Stimulated activated CD8-positive, alpha-beta memory T cell treated with anti-CD3 and anti-CD28 coated beads, Interleukin-12 subunit alpha, Interleukin-12 subunit beta, amount 100 ng/mL, for 24 hours (primary cell): Measurements from ENCODE around the gene HNRNPU.

Experiments used
- DNase-seq: peaks from one replicate; pipeline ENCODE4 v3.0.0-alpha.2; 2020; ENCODE audit errors: extremely low read depth

HNRNPU gene

GRCh38 chr1:244862699-244863490 is 1.4 kb downstream of the HNRNPU start:
- peak; percentile 95 for DNase-seq

- DNase-seq: no peak
Observed at GRCh38 chr1:244862354-244862698, 2.0 kb downstream of the HNRNPU start.

DNA sequence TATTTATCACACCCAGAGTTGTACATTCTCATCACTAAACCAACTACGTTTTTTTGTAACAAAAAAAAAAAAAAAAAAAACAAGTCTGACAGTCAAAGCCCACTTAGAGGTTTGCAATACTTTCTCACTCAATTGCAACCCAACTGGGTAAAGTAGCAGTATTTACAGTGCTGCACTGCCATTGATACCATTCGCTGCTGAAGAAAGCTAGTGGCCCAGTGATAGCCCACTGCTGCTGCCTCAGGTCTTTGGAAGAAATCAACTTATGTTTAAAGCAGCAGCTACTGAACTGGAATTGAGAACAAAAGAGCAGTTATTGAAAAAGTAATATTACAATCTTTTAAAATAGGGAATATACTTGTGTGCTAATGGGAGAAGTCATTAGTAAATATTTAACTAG is 2.7 kb downstream of the HNRNPU start:
- no peak for DNase-seq

- no peak for DNase-seq
Observed at GRCh38 chr1:244860914-244861610, 3.3 kb downstream of the HNRNPU start.

- DNase-seq: no peak
Observed at GRCh38 chr1:244860078-244860477, 4.3 kb downstream of the HNRNPU start.

DNA sequence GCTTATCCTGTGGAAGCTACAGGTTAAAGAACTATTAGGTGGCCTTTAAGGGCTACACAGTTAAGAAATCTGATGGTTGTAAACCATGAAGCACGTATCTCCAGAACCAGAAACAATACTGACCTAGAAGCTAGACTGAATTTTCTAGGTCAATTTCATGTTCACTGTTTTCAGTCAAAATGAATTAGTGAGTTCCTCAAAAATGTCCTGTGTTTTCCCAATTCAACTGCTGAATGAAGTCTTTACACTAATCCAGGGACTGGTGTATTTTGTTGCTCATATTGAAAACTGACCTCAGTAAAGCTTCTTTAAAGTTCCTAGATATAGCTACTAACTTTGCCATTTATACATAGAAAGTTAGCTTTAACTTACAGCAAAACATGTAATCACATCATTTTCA is 6.0 kb downstream of the HNRNPU start:
- DNase-seq: no peak

- no peak for DNase-seq
Observed at GRCh38 chr1:244857761-244858160, 6.6 kb downstream of the HNRNPU start.

GRCh38 chr1:244854865-244855578 is 9.3 kb downstream of the HNRNPU start:
- DNase-seq: no peak

GRCh38 chr1:244854166-244854565 is 10.2 kb downstream of the HNRNPU start:
- DNase-seq: no peak

DNA sequence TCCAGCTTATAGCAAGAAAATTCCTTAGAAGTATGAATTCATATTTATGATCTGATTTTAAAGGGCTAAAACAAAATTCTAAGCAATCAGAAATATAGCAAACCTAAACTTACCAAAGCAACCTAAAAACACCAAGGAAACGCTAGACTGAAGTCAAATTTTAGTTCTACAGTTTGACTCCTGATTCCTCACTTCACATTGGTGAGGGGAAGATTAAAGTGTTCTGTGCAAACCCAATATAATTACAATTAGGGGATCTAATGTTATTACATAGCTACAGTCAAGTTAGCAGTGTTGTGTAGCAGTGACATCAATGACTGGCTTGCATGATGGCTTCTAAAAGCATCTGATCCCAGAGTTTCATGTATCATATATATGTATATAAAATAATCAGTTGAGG is 11.6 kb downstream of the HNRNPU start:
- no peak for DNase-seq

DNA sequence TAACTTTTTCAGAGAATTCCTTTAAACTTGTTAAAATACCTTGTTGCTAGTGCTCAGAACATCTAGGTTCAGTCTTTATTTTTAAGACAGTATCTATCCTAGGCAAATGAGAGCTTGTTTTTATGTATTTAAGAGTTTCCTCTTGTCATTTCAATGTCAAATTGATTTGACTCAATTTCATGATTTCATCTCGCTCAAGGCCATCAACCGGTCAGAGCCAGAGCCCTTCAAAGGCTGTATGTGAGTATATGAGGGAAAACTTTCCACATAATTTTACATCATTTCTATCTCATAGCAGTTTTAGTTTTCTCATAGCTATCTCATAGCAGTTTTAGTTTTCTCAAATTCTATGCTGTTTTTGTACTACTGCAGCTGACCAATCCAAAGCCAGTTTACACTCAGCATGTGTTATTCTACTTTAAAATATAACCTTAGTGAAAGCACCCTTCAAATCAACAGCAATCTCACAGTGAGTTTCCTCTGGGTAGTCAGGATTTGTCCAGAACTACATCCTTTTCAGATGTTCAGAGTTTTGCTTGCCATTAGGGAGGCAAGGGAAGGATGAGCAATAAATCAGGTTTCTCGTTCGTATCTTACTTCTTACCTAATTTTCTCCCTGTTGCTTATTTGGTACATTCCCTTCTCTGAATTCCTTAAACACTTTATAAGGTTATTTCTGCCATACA is 12.7 kb downstream of the HNRNPU start:
- no peak for DNase-seq

GRCh38 chr1:244850896-244851295 is 13.4 kb downstream of the HNRNPU start:
- DNase-seq: no peak

DNA sequence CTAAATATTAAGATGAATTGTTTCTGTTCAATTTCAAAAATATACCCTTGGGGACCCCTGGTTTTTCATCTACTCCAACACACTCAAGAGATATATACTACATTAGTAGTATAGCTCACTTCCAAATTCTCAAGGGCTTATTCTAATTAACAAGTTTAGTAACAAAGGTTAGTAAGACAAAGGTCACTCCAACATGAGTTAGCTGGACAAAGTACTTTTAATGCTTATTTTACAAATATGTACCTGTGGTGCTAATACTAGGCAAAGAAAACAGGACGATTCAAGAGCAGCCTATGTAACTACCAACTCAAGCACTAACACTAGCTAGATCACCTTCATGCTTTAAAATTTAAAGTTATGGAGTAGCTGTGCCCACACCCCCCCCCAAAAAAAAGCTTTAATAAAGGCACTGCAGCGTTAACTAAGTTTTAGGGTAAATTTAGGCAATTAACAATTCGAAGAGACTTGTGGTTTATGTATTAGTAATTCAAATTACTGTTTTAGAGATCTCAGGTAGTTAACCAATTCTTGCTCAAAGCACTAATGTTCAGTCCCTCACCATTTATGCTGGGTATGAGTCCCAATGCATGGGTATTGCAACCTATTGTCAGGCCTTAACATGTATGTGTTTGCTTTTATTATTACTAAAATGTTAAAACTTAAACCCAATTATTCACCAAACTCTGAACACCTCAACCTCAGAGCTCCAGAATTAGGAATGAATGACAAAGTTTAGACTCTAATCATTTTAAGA is 14.1 kb downstream of the HNRNPU start:
- no peak for DNase-seq

DNA sequence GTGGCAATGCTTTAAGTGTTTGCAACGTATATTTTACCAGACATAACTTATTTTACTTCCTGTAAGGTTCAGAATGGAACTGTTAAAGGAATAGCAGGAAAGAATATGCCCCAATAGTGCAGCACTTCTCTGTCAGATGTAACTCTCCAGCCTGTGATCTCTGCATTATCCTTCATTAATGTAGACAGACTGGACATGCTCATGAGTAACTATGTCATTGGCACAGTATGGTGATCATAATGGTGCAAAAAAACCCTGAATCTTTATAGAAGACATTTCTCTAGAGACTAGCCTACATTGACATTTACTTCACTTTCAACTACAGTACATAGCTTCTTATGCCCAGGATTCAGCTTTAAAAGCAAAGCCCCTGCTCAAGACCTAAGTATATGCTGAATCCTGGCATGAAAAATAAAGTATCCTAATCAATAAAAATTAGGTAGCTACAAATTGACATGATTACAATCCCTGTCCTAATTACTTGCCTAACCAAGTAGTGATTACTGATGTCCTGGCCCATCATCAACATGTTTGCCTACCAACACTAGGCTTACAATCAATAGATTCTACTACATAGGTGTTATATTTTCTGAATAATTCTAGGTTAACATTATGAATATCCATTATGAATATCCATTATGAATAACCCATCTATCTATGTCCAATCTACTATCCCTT is 15.0 kb downstream of the HNRNPU start:
- no peak for DNase-seq

GRCh38 chr1:244846653-244847052 is 17.7 kb downstream of the HNRNPU start:
- DNase-seq: no peak

DNA sequence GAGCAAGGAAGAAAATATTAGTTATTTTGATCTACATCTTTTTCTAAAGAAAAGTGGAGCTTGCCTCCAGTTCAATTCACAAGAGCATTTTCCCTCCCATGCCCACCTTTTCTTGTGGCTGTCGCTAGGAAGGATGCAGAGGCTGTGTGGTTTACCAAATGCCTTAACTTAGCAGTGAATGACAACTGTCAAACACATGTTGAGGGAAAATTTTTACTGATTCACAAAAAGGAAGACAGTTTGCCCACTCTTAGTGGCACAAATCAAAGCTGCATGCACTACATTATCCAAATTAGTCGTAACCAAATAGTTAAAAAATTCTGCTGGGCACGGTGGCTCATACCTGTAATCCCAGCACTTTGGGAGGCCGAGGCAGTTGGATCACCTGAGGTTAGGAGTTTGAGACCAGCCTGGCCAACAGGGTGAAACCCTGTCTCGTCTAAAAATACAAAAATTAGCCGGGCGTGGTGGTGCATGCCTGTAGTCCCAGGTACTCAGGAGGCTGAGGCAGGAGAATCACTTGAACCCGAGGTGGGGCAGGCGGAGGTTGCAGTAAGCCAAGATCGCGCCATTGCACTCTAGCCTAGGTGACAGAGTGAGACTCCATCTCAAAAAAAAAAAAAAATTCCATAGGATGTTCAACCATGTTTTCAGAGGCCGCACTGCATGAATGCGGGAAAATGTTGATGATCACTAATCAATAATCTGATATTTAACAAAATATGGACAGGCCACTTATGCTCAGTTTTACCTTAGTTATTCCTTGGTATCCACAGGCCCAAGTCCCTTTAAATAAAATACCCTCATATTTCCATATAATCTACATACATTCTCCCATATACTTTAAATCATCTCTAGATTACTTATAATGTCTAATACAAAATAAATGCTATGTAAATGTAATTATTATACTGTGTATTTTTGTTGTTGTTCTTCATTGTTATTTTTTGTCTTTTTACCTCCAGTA is 19.9 kb downstream of the HNRNPU start:
- no peak for DNase-seq

DNA sequence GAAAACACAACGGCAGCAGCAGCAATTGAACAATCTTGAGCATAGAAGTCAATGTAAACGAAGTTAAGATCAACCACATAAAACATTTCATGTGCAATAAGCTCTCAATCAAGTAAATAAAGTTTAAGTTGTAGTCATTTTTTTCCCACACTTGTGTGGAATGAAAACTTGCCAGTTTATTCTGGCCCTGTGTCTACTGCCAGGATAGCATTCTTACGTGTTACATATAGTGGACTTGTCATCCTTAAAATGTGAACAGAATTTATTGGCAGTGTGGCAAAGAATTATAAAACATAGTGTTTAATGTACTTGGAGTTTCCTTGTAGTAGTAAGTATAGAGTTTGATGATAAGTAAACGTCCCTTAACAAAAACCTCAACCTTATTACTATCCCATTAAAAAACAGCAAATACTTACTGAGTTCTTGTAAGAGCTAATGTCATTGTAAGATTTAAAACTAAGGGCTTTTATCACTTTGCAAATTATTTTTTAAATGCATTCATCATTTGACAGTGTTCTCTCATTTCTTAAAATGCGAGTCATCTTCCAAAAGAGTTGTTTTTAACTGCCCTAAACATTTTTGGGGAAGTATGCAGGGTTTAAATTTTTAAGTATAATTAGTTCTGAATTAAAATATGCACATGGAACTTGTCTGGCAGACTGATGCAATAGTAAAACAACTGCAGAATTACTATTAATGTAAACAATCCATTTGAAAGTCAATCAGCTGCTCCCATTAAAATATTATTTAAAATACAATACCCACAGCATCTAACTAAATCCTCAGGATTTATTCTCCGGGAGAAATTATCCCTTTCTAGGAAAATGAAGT is 21.0 kb downstream of the HNRNPU start:
- no peak for DNase-seq

GRCh38 chr1:244841273-244841927 is 22.9 kb downstream of the HNRNPU start:
- DNase-seq: no peak
